CD8-positive, alpha-beta memory T cell (primary cell): ENCODE data around the gene PPFIBP2. TPM values are rescaled to one million over a fixed set of nuclear protein-coding genes. Genes with fewer than 3 reads are reported as not detected.

Experiments used
- CTCF ChIA-PET: fragments of 350-600 bp; sonication (Branson Sonifier 250); formaldehyde crosslinking; loops from one replicate; lab custom pipeline; 2021; ENCODE audit warnings: antibody characterized with exemption; lab: Charles Lee
- POLR2A ChIA-PET: fragments of 350-600 bp; sonication (Branson Sonifier 250); formaldehyde crosslinking; loops from one replicate; lab custom pipeline; 2021; ENCODE audit warnings: antibody characterized with exemption; lab: Charles Lee
- DNase-seq, 5 donors: peaks; one replicate each; pipeline versions ENCODE4 v3.0.0 to v3.0.0-alpha.2; 2020 to 2022; ENCODE audit warnings: mixed read lengths in 1 of 5
- H3K27ac ChIP-seq: one replicate; pipeline ENCODE4 v1.7.0; 2013; ENCODE audit warnings: low read depth, mild to moderate bottlenecking, low read length, moderate library complexity
- H3K27me3 ChIP-seq: 2 replicates; pipeline ENCODE4 v1.7.0; 2013; ENCODE audit warnings: low read length, mild to moderate bottlenecking; ENCODE audit not compliant: insufficient read depth, poor library complexity, severe bottlenecking
- H3K36me3 ChIP-seq: 2 replicates; pipeline ENCODE4 v1.7.0; 2013; ENCODE audit warnings: mild to moderate bottlenecking, low read length, moderate library complexity; ENCODE audit not compliant: insufficient read depth
- H3K4me1 ChIP-seq: 2 replicates; pipeline ENCODE4 v1.7.0; 2013; ENCODE audit warnings: mild to moderate bottlenecking, low read length, moderate library complexity; ENCODE audit not compliant: insufficient read depth
- H3K4me3 ChIP-seq: 2 replicates; pipeline ENCODE4 v1.7.0; 2013; ENCODE audit warnings: mild to moderate bottlenecking, low read length
- H3K9me3 ChIP-seq: 2 replicates; pipeline ENCODE4 v1.7.0; 2013; ENCODE audit warnings: mild to moderate bottlenecking, low read length
- H3K27ac Mint-ChIP-seq, 8 donors: one replicate each; pipeline ENCODE4 v1.8.0; 2020 to 2021; ENCODE audit warnings: mixed read lengths in 8 of 8, mild to moderate bottlenecking in 6 of 8, inconsistent platforms in 3 of 8, moderate library complexity in 3 of 8
- H3K27me3 Mint-ChIP-seq, 2 donors: one replicate each; pipeline ENCODE4 v1.8.0; 2020 to 2021; ENCODE audit warnings: mixed read lengths in 2 of 2, mild to moderate bottlenecking in 1 of 2, moderate library complexity in 1 of 2
- H3K36me3 Mint-ChIP-seq, 3 donors: one replicate each; pipeline ENCODE4 v1.8.0; 2020 to 2021; ENCODE audit warnings: mixed read lengths in 3 of 3, inconsistent platforms in 1 of 3, mild to moderate bottlenecking in 1 of 3
- H3K4me1 Mint-ChIP-seq, 3 donors: one replicate each; pipeline ENCODE4 v1.8.0; 2020 to 2021; ENCODE audit warnings: mixed read lengths in 3 of 3, inconsistent platforms in 1 of 3, mild to moderate bottlenecking in 1 of 3
- H3K4me3 Mint-ChIP-seq, 7 donors: one replicate each; pipeline ENCODE4 v1.8.0; 2020 to 2021; ENCODE audit warnings: mixed read lengths in 7 of 7, mild to moderate bottlenecking in 6 of 7, moderate library complexity in 4 of 7, inconsistent platforms in 2 of 7
- H3K9me3 Mint-ChIP-seq, 5 donors: one replicate each; pipeline ENCODE4 v1.8.0; 2020 to 2022; ENCODE audit warnings: mixed read lengths in 5 of 5, mild to moderate bottlenecking in 3 of 5, moderate library complexity in 2 of 5, inconsistent platforms in 1 of 5
- polyA plus RNA-seq: library from polyadenylated mRNA; unstranded; fragments of 300-500 nt; fragmentation: Illumina TruSeq; gene quantifications from one replicate; pipeline ENCODE4 v1.2.3, GENCODE V29; 2021
- total RNA-seq, 2 experiments: library from RNA; stranded (reverse); gene quantifications; one replicate each; pipeline ENCODE4 v1.2.3, GENCODE V29; 2021

PPFIBP2 gene
- total and polyA plus RNA-seq, 3 experiments from 2014 or later = 3.9 to 6.8 (median 4.4) TPM

- no peaks in the 10 kb centered on the region for H3K27me3 ChIP-seq
- no peak overlapping the region for H3K27ac ChIP-seq
- Mint-ChIP-seq H3K9me3 (no peaks in the 10 kb centered on the region), H3K36me3 (no peaks in the 10 kb centered on the region), H3K27ac (peak overlapping the region in 3 of 8 donors; percentile 64 to 90 (median 64)), H3K4me3 (peak overlapping the region in 5 of 7 donors; percentile 37 to 57 (median 49)), H3K27me3 (peaks cover 8 to 9% of the 10 kb centered on the region in 2 donors), H3K4me1 (peaks cover 23 to 43% (median 43%) of the 10 kb centered on the region in 3 donors)
- H3K36me3 ChIP-seq = no peaks in the 10 kb centered on the region
- no peak overlapping the region for H3K4me3 ChIP-seq
- ChIA-PET POLR2A (no interaction called here), CTCF (interaction anchor here (0.9 to 2.9 kb wide), 6 partner anchors 8 to 26 kb away, joined by 3 to 13 read pairs (median 4); partner anchors contain the start of gene PPFIBP2)
- H3K9me3 ChIP-seq = no peaks in the 10 kb centered on the region
- peaks cover 19% of the 10 kb centered on the region for H3K4me1 ChIP-seq
- DNase-seq = no peak
Measured at GRCh38 chr11:7538466-7539454, 25.0 kb downstream of the PPFIBP2 start.

GRCh38 chr11:7540830-7541555 lies 27.2 kb downstream of the PPFIBP2 start:
- no peak for DNase-seq
- Histone ChIP-seq H3K4me3 (no peak overlapping the region), H3K9me3 (no peaks in the 10 kb centered on the region), H3K27me3 (no peaks in the 10 kb centered on the region), H3K27ac (no peak overlapping the region), H3K36me3 (no peaks in the 10 kb centered on the region), H3K4me1 (peaks cover 19% of the 10 kb centered on the region)
- H3K27ac Mint-ChIP-seq = peak overlapping the region in 1 of 8 donors; percentile 30
- no peak overlapping the region for H3K4me3 Mint-ChIP-seq
- H3K9me3 Mint-ChIP-seq = no peaks in the 10 kb centered on the region
- CTCF ChIA-PET = interaction anchor here (1.0 kb wide), 1 partner anchor 30 kb away, joined by 3 read pairs; no protein-coding TSS in a partner anchor
- POLR2A ChIA-PET = no interaction called here
- H3K27me3 Mint-ChIP-seq = peaks cover 5 to 8% of the 10 kb centered on the region in 2 donors
- peaks cover 0 to 3% (median 2%) of the 10 kb centered on the region in 3 donors for H3K36me3 Mint-ChIP-seq
- peaks cover 22 to 36% (median 29%) of the 10 kb centered on the region in 3 donors for H3K4me1 Mint-ChIP-seq

- Histone ChIP-seq H3K27ac (no peak overlapping the region), H3K4me1 (peaks cover 9% of the 10 kb centered on the region), H3K27me3 (no peaks in the 10 kb centered on the region), H3K9me3 (no peaks in the 10 kb centered on the region), H3K4me3 (no peak overlapping the region), H3K36me3 (no peaks in the 10 kb centered on the region)
- ChIA-PET CTCF (no interaction called here), POLR2A (no interaction called here)
- H3K4me1 Mint-ChIP-seq = peaks cover 2 to 13% (median 8%) of the 10 kb centered on the region in 3 donors
- H3K4me3 Mint-ChIP-seq = no peak overlapping the region
- peaks cover 0 to 3% (median 2%) of the 10 kb centered on the region in 3 donors for H3K36me3 Mint-ChIP-seq
- H3K9me3 Mint-ChIP-seq = no peaks in the 10 kb centered on the region
- no peak for DNase-seq
- peaks cover 2 to 5% of the 10 kb centered on the region in 2 donors for H3K27me3 Mint-ChIP-seq
- no peak overlapping the region for H3K27ac Mint-ChIP-seq
Measured at GRCh38 chr11:7543302-7543701, 29.5 kb downstream of the PPFIBP2 start.

GRCh38 chr11:7544021-7544420 lies 30.2 kb downstream of the PPFIBP2 start:
- H3K27ac ChIP-seq = no peak overlapping the region

GRCh38 chr11:7545611-7546010 lies 31.8 kb downstream of the PPFIBP2 start:
- no peak overlapping the region for H3K4me3 ChIP-seq
- ChIA-PET CTCF (interaction anchor here (1.0 kb wide), 1 partner anchor 32 kb away, joined by 3 read pairs; the partner anchor contains the start of gene PPFIBP2), POLR2A (no interaction called here)
- peaks cover 5 to 8% (median 6%) of the 10 kb centered on the region in 3 donors for H3K36me3 Mint-ChIP-seq
- H3K9me3 ChIP-seq = no peaks in the 10 kb centered on the region
- H3K36me3 ChIP-seq = no peaks in the 10 kb centered on the region
- H3K27ac ChIP-seq = no peak overlapping the region
- H3K4me1 ChIP-seq = no peaks in the 10 kb centered on the region
- DNase-seq = no peak
- peaks cover 2 to 6% of the 10 kb centered on the region in 2 donors for H3K27me3 Mint-ChIP-seq
- H3K27ac Mint-ChIP-seq = no peak overlapping the region
- no peaks in the 10 kb centered on the region for H3K9me3 Mint-ChIP-seq
- peaks cover 0 to 3% (median 0%) of the 10 kb centered on the region in 3 donors for H3K4me1 Mint-ChIP-seq
- no peaks in the 10 kb centered on the region for H3K27me3 ChIP-seq
- H3K4me3 Mint-ChIP-seq = no peak overlapping the region

More at GRCh38 chr11:7544021-7544420, 30.2 kb downstream of the PPFIBP2 start:
- Mint-ChIP-seq H3K36me3 (peaks cover 0 to 3% (median 2%) of the 10 kb centered on the region in 3 donors), H3K4me1 (peaks cover 0 to 9% (median 1%) of the 10 kb centered on the region in 3 donors), H3K27ac (no peak overlapping the region), H3K27me3 (peaks cover 2 to 5% of the 10 kb centered on the region in 2 donors), H3K9me3 (no peaks in the 10 kb centered on the region), H3K4me3 (no peak overlapping the region)
- Histone ChIP-seq H3K27me3 (no peaks in the 10 kb centered on the region), H3K9me3 (no peaks in the 10 kb centered on the region), H3K4me3 (no peak overlapping the region), H3K4me1 (peaks cover 2% of the 10 kb centered on the region), H3K36me3 (no peaks in the 10 kb centered on the region)
- ChIA-PET CTCF (no interaction called here), POLR2A (no interaction called here)
- DNase-seq = no peak

- H3K27ac Mint-ChIP-seq = peak overlapping the region in 1 of 8 donors; percentile 9
- DNase-seq = no peak
- no peaks in the 10 kb centered on the region for H3K27me3 ChIP-seq
- peaks cover 5 to 9% (median 6%) of the 10 kb centered on the region in 3 donors for H3K36me3 Mint-ChIP-seq
- no peaks in the 10 kb centered on the region for H3K4me1 ChIP-seq
- no peak overlapping the region for H3K4me3 Mint-ChIP-seq
- H3K4me1 Mint-ChIP-seq = peaks cover 0 to 3% (median 0%) of the 10 kb centered on the region in 3 donors
- no peak overlapping the region for H3K4me3 ChIP-seq
- no peaks in the 10 kb centered on the region for H3K36me3 ChIP-seq
- peaks cover 2 to 6% of the 10 kb centered on the region in 2 donors for H3K27me3 Mint-ChIP-seq
- no peak overlapping the region for H3K27ac ChIP-seq
- ChIA-PET POLR2A (no interaction called here), CTCF (interaction anchor here (1.0 kb wide), 1 partner anchor 33 kb away, joined by 3 read pairs; the partner anchor contains the start of gene PPFIBP2)
- H3K9me3 ChIP-seq = no peaks in the 10 kb centered on the region
- H3K9me3 Mint-ChIP-seq = no peaks in the 10 kb centered on the region
Measured at GRCh38 chr11:7546324-7546791, 32.6 kb downstream of the PPFIBP2 start.

- peaks cover 0 to 3% (median 0%) of the 10 kb centered on the region in 3 donors for H3K4me1 Mint-ChIP-seq
- no peak overlapping the region for H3K4me3 ChIP-seq
- no peaks in the 10 kb centered on the region for H3K9me3 Mint-ChIP-seq
- no peaks in the 10 kb centered on the region for H3K9me3 ChIP-seq
- no peaks in the 10 kb centered on the region for H3K27me3 ChIP-seq
- no peaks in the 10 kb centered on the region for H3K4me1 ChIP-seq
- H3K27me3 Mint-ChIP-seq = peaks cover 0 to 2% of the 10 kb centered on the region in 2 donors
- H3K27ac Mint-ChIP-seq = no peak overlapping the region
- H3K4me3 Mint-ChIP-seq = no peak overlapping the region
- peaks cover 6 to 14% (median 6%) of the 10 kb centered on the region in 3 donors for H3K36me3 Mint-ChIP-seq
- ChIA-PET POLR2A (no interaction called here), CTCF (interaction anchor here (1.7 to 3.0 kb wide), 2 partner anchors 9 to 35 kb away, joined by 5 to 15 read pairs; partner anchors contain the start of gene PPFIBP2)
- no peak for DNase-seq
- no peak overlapping the region for H3K27ac ChIP-seq
- no peaks in the 10 kb centered on the region for H3K36me3 ChIP-seq
Measured at GRCh38 chr11:7547687-7548086, 33.9 kb downstream of the PPFIBP2 start.
